ENCODE data around the gene STAC. TPM values are rescaled to one million over a fixed set of nuclear protein-coding genes. Genes with fewer than 3 reads are reported as not detected.

Gene STAC
- total RNA-seq, 3 donors from 2014 or later, result 1.4 to 6.1 (median 5.6) TPM

DNA sequence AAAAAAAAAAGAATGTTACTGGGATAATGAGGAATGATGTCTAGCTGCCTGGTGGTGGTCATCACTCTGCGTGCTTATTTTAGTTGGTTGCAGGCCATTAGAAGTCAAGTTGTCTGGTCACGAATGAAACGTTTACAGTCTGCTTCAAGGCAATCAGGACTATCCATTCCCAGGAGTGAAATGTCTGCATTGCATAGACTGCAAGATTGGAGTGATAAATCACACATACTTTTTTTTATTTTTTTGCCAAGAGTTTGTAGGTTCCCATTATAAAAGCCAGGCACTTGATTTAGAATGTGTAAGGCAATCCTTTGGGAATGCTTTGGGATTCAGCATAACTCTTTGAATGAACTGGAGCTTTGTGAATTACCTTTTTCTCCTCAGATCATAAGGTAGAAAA lies 132.3 kb downstream of the STAC start:
- no peaks in the 10 kb centered on the region for H3K9me3 ChIP-seq
- H3K4me1 ChIP-seq, result no peaks in the 10 kb centered on the region
- no peaks in the 10 kb centered on the region for H3K27me3 ChIP-seq
- no peak overlapping the region for H3K27ac ChIP-seq
- H3K4me3 ChIP-seq, result no peak overlapping the region
- no peak for TF ChIP-seq POLR2AphosphoS5 (IDR thresholded peaks at IDR 0.05)
- TF ChIP-seq, protein P1, sequence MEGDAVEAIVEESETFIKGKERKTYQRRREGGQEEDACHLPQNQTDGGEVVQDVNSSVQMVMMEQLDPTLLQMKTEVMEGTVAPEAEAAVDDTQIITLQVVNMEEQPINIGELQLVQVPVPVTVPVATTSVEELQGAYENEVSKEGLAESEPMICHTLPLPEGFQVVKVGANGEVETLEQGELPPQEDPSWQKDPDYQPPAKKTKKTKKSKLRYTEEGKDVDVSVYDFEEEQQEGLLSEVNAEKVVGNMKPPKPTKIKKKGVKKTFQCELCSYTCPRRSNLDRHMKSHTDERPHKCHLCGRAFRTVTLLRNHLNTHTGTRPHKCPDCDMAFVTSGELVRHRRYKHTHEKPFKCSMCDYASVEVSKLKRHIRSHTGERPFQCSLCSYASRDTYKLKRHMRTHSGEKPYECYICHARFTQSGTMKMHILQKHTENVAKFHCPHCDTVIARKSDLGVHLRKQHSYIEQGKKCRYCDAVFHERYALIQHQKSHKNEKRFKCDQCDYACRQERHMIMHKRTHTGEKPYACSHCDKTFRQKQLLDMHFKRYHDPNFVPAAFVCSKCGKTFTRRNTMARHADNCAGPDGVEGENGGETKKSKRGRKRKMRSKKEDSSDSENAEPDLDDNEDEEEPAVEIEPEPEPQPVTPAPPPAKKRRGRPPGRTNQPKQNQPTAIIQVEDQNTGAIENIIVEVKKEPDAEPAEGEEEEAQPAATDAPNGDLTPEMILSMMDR (IDR thresholded peaks at IDR 0.05), result no peak
- TF ChIP-seq POLR2A (IDR thresholded peaks at IDR 0.05), result no peak
- H3K36me3 ChIP-seq, result no peaks in the 10 kb centered on the region
- intact Hi-C loops (cut with DNase I; ENCODE audit: low total_unique reads), result no loop called here
- no peak for DNase-seq (ENCODE audit: low spot score in 2 of 2)

DNA sequence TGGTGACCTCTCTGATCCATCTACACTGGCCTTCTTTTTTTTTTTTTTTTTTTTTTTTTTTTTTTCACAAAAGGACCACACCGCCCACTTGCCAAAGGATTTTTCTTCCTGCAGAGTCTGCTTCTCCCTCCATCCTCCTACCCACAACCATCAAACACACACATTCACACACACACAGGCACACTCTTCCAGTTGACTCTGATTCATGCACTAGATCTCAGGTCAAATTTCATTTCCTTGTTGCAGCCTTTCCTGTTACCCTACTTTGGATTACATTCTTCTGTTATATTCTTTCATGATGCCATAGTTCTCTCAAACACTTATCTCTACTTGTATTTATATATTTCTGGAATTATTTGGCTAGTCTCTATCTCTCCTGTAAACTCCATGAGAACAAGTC lies 133.9 kb downstream of the STAC start:
- Histone ChIP-seq H3K9me3 (no peaks in the 10 kb centered on the region), H3K36me3 (no peaks in the 10 kb centered on the region), H3K4me3 (no peak overlapping the region), H3K27me3 (no peaks in the 10 kb centered on the region), H3K4me1 (no peaks in the 10 kb centered on the region), H3K27ac (no peak overlapping the region)
- TF ChIP-seq, protein P1 (IDR thresholded peaks at IDR 0.05), result no peak
- TF ChIP-seq POLR2AphosphoS5 (IDR thresholded peaks at IDR 0.05), result no peak
- TF ChIP-seq POLR2A (IDR thresholded peaks at IDR 0.05), result no peak
- no peak for DNase-seq (ENCODE audit: low spot score in 2 of 2)
- intact Hi-C loops (cut with DNase I; ENCODE audit: low total_unique reads), result no loop called here

DNA sequence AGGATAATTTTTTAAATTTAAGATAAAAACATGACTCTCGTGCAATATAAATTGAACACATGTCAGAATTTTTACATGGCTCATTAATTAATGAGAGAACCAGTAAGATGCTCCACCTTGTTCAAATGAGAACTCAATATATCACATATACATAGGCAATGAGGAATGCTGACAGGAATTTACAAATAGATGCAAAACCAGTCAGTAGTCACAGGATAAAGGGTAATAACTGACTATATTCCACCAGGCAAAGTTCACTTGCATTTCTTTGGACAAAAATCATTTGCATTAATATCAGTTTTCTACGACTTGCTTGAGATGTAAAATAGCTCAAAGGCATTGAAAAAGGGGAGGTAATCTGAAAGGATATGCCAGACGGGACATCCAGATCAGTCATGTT lies 139.4 kb downstream of the STAC start:
- Histone ChIP-seq H3K27me3 (no peaks in the 10 kb centered on the region), H3K27ac (no peak overlapping the region), H3K4me3 (no peak overlapping the region), H3K9me3 (no peaks in the 10 kb centered on the region), H3K4me1 (no peaks in the 10 kb centered on the region), H3K36me3 (no peaks in the 10 kb centered on the region)
- intact Hi-C loops (cut with DNase I; ENCODE audit: low total_unique reads), result no loop called here
- TF ChIP-seq POLR2A (IDR thresholded peaks at IDR 0.05) (no peak), POLR2AphosphoS5 (IDR thresholded peaks at IDR 0.05) (no peak)
- TF ChIP-seq, protein P1 (IDR thresholded peaks at IDR 0.05), result no peak
- DNase-seq (ENCODE audit: low spot score in 2 of 2), result no peak

DNA sequence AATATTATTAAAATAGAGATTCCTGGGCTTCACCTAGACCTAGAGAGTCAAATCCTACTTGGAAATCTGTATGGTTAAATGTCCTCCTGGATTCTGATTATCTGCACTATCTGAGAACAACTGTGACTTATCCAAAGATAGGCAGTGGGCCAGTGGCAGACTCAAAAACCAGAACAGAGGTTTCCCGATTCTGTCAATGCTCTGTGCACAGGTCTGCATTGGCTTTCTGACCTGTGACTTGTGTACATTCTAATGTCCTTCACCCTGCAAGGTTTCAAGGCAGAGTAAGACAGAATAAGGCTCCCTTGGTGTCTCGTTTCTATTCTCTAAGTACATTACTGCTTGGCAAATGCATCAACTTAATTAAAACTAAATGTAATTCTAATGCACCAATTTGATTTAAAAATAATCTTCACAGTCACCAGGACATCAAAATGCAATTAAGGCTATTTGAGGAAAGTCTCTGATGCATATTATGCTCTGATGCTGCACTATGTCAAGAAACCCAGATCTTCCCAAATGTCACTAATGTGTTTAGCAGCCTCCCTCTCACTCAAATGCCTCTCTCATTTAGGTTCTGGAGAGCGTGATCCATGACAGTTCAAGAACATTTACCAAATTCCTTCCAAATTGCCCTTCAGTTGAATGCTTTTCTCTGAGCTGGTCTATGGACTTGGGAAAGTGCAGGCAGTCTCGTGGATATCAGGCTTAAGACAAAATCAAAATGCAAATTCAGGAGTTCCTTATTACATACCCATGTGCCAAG lies 140.1 kb downstream of the STAC start:
- H3K4me3 ChIP-seq, result no peak overlapping the region
- H3K27ac ChIP-seq, result no peak overlapping the region
- H3K27me3 ChIP-seq, result no peaks in the 10 kb centered on the region
- no peaks in the 10 kb centered on the region for H3K4me1 ChIP-seq
- H3K9me3 ChIP-seq, result no peaks in the 10 kb centered on the region
- intact Hi-C loops (cut with DNase I; ENCODE audit: low total_unique reads), result no loop called here
- TF ChIP-seq POLR2AphosphoS5 (IDR thresholded peaks at IDR 0.05), result no peak
- TF ChIP-seq, protein P1 (IDR thresholded peaks at IDR 0.05), result no peak
- no peak for TF ChIP-seq POLR2A (IDR thresholded peaks at IDR 0.05)
- H3K36me3 ChIP-seq, result no peaks in the 10 kb centered on the region
- DNase-seq (ENCODE audit: low spot score in 2 of 2), result no peak

DNA sequence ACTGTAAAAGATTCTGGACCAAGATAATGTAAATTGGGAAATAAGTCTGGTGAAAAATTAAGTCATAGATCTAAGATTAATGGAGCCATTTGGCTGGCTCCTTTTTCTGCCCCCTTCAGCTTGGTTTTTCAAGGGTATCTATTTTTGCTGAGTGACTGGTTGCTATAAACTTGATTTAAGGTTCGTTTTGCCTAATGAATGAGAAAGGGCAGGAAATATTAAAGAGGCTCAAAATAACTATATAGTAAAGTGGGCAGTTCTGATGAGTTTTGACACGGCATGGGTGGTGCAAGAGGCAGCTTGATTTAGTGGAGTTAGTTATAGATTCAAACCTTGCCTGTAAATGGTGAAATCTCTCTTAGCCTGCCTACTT lies 140.7 kb downstream of the STAC start:
- Histone ChIP-seq H3K36me3 (no peaks in the 10 kb centered on the region), H3K4me1 (no peaks in the 10 kb centered on the region), H3K27ac (no peak overlapping the region), H3K4me3 (no peak overlapping the region), H3K27me3 (no peaks in the 10 kb centered on the region), H3K9me3 (no peaks in the 10 kb centered on the region)
- TF ChIP-seq, protein P1 (IDR thresholded peaks at IDR 0.05), result no peak
- TF ChIP-seq POLR2A (IDR thresholded peaks at IDR 0.05) (no peak), POLR2AphosphoS5 (IDR thresholded peaks at IDR 0.05) (no peak)
- intact Hi-C loops (cut with DNase I; ENCODE audit: low total_unique reads), result no loop called here
- no peak for DNase-seq (ENCODE audit: low spot score in 2 of 2)

Measured in breast epithelium (tissue), 4 donors.